ENCODE results near the gene PHKG1.
"Not testable (repeated sequence)": the region's sequence is repeated elsewhere in the genome, so short reads cannot be mapped to it uniquely, and the experiment has no call there.

The PHKG1 gene

GRCh38 chr7:56099653-56100052 lies 6.9 kb upstream of the PHKG1 start:
- Histone ChIP-seq H3K27me3 (replicated peaks; ENCODE audit: control insufficient read depth, insufficient read depth, low read length) (no peaks in the 10 kb centered on the region), H3K4me3 (replicated peaks; ENCODE audit: low read depth, low read length) (no peak overlapping the region), H3K36me3 (ENCODE audit: control insufficient read depth, insufficient read depth, low read length) (peaks cover 17% of the 10 kb centered on the region)
- DNase-seq (ENCODE audit: extremely low read depth, insufficient read length) = no peak
- TF ChIP-seq, protein P1, sequence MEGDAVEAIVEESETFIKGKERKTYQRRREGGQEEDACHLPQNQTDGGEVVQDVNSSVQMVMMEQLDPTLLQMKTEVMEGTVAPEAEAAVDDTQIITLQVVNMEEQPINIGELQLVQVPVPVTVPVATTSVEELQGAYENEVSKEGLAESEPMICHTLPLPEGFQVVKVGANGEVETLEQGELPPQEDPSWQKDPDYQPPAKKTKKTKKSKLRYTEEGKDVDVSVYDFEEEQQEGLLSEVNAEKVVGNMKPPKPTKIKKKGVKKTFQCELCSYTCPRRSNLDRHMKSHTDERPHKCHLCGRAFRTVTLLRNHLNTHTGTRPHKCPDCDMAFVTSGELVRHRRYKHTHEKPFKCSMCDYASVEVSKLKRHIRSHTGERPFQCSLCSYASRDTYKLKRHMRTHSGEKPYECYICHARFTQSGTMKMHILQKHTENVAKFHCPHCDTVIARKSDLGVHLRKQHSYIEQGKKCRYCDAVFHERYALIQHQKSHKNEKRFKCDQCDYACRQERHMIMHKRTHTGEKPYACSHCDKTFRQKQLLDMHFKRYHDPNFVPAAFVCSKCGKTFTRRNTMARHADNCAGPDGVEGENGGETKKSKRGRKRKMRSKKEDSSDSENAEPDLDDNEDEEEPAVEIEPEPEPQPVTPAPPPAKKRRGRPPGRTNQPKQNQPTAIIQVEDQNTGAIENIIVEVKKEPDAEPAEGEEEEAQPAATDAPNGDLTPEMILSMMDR (IDR thresholded peaks at IDR 0.05; ENCODE audit: insufficient read depth, low read length, poor library complexity, severe bottlenecking) = no peak

- not testable (repeated sequence) for H3K4me3 ChIP-seq (replicated peaks; ENCODE audit: low read depth, low read length); H3K27me3 ChIP-seq (replicated peaks; ENCODE audit: control insufficient read depth, insufficient read depth, low read length); DNase-seq (ENCODE audit: extremely low read depth, insufficient read length)
- peaks cover 12% of the 10 kb centered on the region for H3K36me3 ChIP-seq (ENCODE audit: control insufficient read depth, insufficient read depth, low read length)
Observed at GRCh38 chr7:56098187-56099008, 5.6 kb upstream of the PHKG1 start.

- Histone ChIP-seq H3K4me3 (replicated peaks; ENCODE audit: low read depth, low read length) (no peak overlapping the region), H3K27me3 (replicated peaks; ENCODE audit: control insufficient read depth, insufficient read depth, low read length) (no peaks in the 10 kb centered on the region), H3K36me3 (ENCODE audit: control insufficient read depth, insufficient read depth, low read length) (peaks cover 10% of the 10 kb centered on the region)
- DNase-seq (ENCODE audit: extremely low read depth, insufficient read length) = no peak
- TF ChIP-seq, protein P1 (IDR thresholded peaks at IDR 0.05; ENCODE audit: insufficient read depth, low read length, poor library complexity, severe bottlenecking) = no peak
Observed at GRCh38 chr7:56097700-56098099, 4.9 kb upstream of the PHKG1 start.

GRCh38 chr7:56092388-56092787 lies 364 bp downstream of the PHKG1 start:
- H3K27me3 ChIP-seq (replicated peaks; ENCODE audit: control insufficient read depth, insufficient read depth, low read length); H3K4me3 ChIP-seq (replicated peaks; ENCODE audit: low read depth, low read length); DNase-seq (ENCODE audit: extremely low read depth, insufficient read length); H3K36me3 ChIP-seq (ENCODE audit: control insufficient read depth, insufficient read depth, low read length): not testable (repeated sequence)

GRCh38 chr7:56091591-56091990 lies 1.2 kb downstream of the PHKG1 start:
- Histone ChIP-seq H3K4me3 (replicated peaks; ENCODE audit: low read depth, low read length) (no peak overlapping the region), H3K27me3 (replicated peaks; ENCODE audit: control insufficient read depth, insufficient read depth, low read length) (no peaks in the 10 kb centered on the region), H3K36me3 (ENCODE audit: control insufficient read depth, insufficient read depth, low read length) (peaks cover 3% of the 10 kb centered on the region)
- TF ChIP-seq, protein P1 (IDR thresholded peaks at IDR 0.05; ENCODE audit: insufficient read depth, low read length, poor library complexity, severe bottlenecking) = no peak
- no peak for DNase-seq (ENCODE audit: extremely low read depth, insufficient read length)

DNA sequence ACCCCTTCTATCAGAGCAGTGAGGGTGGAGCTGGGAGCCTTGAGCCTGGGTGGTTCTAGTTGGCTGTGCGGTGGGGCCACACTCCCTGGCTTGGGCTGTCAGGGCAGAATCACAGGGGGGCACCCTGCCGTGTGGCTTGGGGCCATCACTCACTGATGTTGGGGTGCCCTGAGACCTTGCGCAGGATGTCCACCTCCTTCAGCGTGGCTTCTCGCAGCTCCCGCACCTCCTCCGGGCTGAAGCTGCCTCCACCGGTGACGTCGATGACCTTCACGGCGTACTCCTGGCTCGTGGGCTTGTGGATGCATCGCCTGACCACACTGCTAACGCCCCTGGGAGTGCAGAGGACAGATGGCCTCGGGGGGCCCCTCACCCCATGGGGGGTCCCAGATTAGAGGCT lies 5.3 kb downstream of the PHKG1 start:
- TF ChIP-seq, protein P1 (IDR thresholded peaks at IDR 0.05; ENCODE audit: insufficient read depth, low read length, poor library complexity, severe bottlenecking) = no peak
- Histone ChIP-seq H3K36me3 (ENCODE audit: control insufficient read depth, insufficient read depth, low read length) (peaks cover 4% of the 10 kb centered on the region), H3K27me3 (replicated peaks; ENCODE audit: control insufficient read depth, insufficient read depth, low read length) (no peaks in the 10 kb centered on the region), H3K4me3 (replicated peaks; ENCODE audit: low read depth, low read length) (no peak overlapping the region)
- DNase-seq (ENCODE audit: extremely low read depth, insufficient read length) = no peak
